ENCODE data around the gene HS3ST3A1.
"Not testable (repeated sequence)": the region's sequence is repeated elsewhere in the genome, so short reads cannot be mapped to it uniquely, and the experiment has no call there.

HS3ST3A1 gene

DNA sequence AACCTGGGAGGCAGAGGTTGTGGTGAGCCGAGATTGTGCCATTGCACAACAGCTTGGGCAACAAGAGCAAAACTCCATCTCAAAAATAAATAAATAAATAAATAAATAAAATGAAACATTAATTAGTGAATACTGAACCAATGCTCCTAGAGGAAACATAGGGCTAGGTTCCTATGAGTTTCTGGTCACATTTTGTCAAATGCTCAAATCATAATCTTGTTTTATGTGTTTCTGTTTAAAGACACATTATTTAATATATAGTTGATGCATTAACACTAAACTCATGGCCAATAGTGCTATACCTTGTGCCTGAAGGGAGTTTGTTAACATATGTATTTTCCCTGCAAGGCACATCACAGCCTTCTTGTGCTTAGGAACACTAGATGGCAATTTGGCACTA, 66.8 kb downstream of the HS3ST3A1 start:
- DNase-seq, result no peak

- DNase-seq, result no peak
Measured at GRCh38 chr17:13531721-13532120, 70.0 kb downstream of the HS3ST3A1 start.

DNA sequence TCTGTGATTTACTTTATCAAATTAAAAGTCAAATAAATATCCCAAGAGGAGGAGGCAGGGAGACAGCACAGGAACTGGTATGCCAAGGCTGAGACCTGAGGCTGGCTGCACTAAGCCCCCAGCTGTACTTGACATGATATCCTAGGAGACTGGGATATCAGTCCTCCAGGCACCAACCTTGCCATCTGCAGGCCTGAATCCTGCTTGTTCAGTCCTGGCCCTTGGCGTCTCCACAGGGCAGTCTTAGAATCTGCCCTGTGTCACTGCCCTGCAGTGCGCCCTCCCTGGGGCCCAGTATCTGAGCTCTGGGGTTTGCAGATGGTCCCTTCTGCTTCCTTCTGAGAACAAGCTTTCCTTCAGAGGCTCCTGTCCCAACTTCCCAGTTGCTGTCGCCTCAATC, 75.9 kb downstream of the HS3ST3A1 start:
- no peak for DNase-seq

- DNase-seq, result no peak
Measured at GRCh38 chr17:13523164-13523563, 78.6 kb downstream of the HS3ST3A1 start.

GRCh38 chr17:13522749-13523148, 79.0 kb downstream of the HS3ST3A1 start:
- no peak for DNase-seq

- DNase-seq, result no peak
Measured at GRCh38 chr17:13521784-13522183, 79.9 kb downstream of the HS3ST3A1 start.

GRCh38 chr17:13520899-13521572, 80.7 kb downstream of the HS3ST3A1 start:
- no peak for DNase-seq

GRCh38 chr17:13518261-13519000, 83.3 kb downstream of the HS3ST3A1 start:
- no peak for DNase-seq

GRCh38 chr17:13513039-13513405, 88.7 kb downstream of the HS3ST3A1 start:
- DNase-seq, result peak; percentile 56

DNA sequence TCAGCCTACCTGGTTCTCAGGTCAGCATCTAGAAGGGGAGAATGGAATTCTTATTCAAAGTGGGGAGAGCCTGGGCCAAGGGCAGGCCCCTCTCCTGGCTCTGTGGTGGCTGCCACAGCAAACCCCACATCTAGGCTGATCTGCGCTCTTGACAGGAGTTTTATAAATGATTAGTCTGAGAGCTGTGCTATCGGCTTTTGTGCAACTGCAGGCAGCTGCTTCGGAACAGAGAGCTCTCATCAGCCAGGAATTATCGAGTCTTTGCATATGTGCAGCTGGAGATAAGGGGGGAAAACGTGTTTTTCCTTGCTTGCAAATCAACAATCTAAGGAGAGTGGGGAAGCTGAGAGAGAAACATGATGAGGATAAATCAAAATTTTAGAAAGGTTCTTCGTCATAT, 91.7 kb downstream of the HS3ST3A1 start:
- DNase-seq, result no peak

DNA sequence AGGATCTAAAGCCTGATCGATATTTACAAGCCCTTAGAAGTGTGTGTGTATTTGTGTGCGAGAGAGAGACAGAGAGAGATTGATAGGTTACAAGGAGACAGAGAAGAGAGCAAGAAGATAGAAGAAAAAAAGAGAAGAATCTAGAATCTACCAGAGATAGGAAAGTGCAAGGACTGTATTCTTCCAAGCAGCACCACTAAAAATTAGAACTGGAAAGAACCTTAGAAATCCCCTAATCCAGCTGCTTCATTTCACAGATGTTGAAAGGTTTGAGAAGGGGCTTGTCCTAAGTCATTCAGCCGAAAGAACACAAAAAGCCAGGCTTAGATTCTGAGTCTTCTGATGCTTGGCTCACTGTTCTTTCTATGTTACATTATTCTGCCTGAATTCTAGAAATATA, 92.2 kb downstream of the HS3ST3A1 start:
- DNase-seq, result no peak

GRCh38 chr17:13508896-13509295, 92.8 kb downstream of the HS3ST3A1 start:
- no peak for DNase-seq

GRCh38 chr17:13503526-13503925, 98.2 kb downstream of the HS3ST3A1 start:
- no peak for DNase-seq

GRCh38 chr17:13502263-13502662, 99.5 kb downstream of the HS3ST3A1 start:
- DNase-seq, result no peak

- no peak for DNase-seq
Measured at GRCh38 chr17:13500947-13501346, 100.8 kb downstream of the HS3ST3A1 start.

DNA sequence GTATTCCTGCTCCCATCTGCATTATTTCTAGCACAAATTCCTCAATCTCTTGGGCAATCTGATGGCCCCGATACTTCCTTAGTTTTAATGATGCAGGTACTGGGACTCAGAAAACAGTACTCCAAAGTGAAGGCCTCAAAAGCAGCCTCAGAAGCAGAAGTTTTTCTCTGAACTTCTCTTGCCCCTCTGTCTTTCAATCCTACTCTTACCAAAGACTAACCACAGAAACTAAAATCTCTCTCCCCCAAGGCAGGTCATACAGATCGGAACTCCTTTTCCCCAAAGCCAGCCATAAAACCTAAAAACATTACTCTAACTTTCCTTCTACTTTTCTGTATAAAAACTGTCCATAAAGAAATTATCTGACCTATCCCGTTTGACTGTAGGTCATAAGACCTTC, 103.5 kb downstream of the HS3ST3A1 start:
- DNase-seq, result no peak

- DNase-seq, result not testable (repeated sequence)
Measured at GRCh38 chr17:13496553-13497056, 105.1 kb downstream of the HS3ST3A1 start.

DNA sequence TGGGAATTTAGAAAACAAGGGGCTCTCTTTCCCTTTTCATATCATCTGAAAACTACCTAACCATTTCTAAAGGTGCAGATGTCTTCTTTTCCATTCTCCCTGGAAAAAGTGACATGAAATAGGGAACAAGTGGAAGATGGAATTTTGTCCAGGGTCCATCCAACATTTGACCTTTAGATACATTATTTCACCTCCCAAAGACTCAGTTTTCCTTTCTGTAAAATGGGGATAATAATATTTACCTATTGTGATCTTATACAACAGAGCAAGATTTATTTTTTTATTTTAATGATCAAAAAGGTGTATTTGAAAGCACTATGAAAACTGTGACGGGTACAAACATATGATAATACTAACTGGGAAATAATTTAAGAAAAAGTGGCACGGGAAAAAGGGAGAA, 106.3 kb downstream of the HS3ST3A1 start:
- DNase-seq, result no peak

GRCh38 chr17:13492737-13493122, 109.0 kb downstream of the HS3ST3A1 start:
- DNase-seq, result no peak

DNA sequence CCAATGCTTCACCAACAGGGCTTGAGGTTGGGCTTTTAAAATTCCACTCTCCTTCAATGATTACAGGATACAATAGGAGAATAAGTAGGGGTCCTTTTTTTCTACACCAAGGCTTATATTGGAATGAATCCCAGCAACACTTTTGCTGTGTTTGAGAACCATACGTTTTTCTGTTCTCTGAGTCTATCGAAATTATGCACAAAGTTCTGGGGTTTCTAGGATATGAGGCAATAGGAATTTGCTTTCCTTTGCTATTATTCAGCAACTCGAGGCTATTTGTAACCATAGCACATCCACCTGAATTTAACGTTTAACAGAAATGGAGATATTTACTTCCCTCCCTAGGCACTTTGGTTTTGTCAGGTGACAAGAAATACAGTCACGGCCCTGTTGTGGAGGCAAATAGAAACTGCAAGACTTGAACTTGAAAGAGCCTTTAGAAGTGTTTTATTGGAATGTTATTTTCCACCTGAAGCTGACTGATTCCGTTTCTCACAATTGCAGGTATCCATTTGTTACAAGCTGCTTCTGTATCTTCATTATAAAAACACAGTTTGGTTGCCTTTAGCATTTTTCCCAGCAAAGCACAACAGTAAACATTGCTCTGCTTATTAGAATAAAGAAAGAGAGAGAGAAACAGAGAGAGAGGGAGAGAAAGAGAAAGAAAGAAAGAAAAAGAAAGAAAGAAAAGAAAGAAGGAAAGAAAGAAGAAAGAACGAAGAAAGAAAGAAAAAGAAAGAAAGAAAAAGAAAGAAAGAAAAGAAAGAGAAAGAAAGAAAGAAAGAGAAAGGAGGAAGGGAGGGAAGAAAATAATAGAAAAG, 109.6 kb downstream of the HS3ST3A1 start:
- DNase-seq, result no peak

GRCh38 chr17:13491491-13491890, 110.2 kb downstream of the HS3ST3A1 start:
- DNase-seq, result no peak

- no peak for DNase-seq
Measured at GRCh38 chr17:13490906-13491482, 110.7 kb downstream of the HS3ST3A1 start.

DNA sequence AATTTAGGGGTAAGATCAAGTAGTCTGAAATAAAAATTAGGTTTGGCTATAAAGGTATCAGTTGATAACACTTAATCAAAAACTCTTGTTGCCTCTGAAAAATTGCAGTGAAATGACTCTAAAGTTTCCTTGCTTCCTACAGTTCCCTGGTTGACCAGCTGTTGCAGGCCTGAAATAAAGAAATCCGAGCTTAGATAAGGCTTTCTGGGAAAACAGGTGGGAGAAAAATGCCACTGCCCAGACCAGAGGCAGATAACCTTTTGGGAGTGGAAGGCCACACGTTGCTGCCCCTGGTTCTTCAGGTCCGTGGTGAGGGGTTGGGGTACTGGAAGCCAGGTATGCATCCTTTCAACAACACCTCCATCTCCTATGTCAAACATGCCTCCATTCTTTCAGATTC, 111.3 kb downstream of the HS3ST3A1 start:
- DNase-seq, result no peak

All from right forelimb (tissue), 1 donor.